TTC549 (cell line): ENCODE measurements around the gene CADPS.

Source experiments
- FAIRE-seq: peaks from 2 replicates; lab custom pipeline; 2012; peaks lifted over from hg19 to GRCh38; lab: Jason Lieb, UNC

The CADPS gene

DNA sequence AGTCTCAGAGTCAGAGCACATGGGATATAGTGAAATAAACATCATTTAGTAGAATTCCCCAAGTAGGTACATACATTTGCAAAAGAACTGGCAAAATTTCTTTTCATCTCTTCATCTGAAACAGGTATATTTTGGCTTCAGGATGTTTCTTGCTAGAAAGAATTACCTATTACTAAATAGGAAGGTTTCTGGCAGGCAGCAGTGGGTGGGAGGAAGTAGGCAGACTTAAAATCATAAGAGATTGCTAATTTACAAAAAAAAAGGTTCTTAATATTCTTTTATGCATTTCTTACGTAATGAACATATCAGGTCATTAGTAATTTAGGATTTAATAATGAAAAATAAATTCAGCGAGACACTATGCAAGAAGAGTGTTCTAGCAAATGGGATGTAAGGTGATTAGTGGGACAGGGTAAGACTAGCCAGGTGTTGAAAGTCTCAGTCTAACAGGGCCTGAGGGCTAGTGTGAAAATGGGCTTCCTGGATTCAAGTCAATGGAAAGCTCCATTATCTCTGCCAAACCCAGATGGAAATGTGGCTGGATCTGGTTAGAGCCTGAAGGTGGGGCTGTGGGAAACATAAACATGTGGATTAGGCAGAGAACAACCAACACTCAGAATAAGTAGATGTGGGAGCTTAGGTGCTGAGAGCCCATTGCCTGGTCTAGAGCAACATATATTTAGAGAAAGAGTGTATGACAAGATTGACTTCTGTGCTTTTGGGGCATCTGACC is 374.5 kb downstream of the CADPS start:
- FAIRE-seq: no peak

GRCh38 chr3:62497156-62497555 is 378.1 kb downstream of the CADPS start:
- FAIRE-seq: no peak

GRCh38 chr3:62496503-62496902 is 378.7 kb downstream of the CADPS start:
- no peak for FAIRE-seq

GRCh38 chr3:62493109-62493801 is 382.0 kb downstream of the CADPS start:
- no peak for FAIRE-seq

DNA sequence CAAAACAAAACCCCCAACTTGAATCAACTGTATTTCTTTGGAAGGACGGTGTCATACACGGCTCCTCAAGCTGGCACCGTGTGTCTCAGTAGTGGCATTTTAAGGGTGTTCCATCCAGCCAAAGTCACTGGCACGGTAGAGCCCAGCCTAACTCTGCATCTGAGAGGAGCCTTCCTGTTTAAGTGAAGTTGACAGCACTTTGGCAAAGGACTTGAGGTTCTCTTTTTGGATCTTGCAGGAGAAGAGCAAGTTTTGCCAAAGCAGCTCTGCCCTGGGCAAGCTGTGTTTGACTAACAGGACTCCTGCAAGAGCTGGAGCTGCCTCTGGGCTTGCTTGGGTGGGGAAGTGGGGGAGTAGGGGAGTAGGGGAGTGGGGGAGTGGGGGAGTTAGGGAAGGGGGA is 392.3 kb downstream of the CADPS start:
- no peak for FAIRE-seq

DNA sequence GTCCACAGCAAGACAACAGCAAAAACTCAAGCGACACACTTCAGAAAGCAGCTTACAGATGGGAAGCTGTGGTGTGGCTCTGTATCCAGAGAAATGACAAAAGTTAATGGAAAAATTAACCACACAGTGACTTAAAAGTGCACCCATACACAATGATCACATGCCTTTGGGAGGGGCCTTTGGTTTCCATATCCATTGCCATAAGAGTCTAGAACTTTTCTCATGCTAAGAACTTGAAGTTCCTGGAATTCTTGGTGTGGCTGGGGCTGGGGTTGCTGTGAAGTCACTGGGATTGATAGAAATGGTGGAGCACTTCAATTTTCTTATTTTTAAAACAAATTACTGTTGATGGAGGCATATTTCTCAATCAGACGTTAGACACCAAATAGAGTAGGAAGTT is 393.3 kb downstream of the CADPS start:
- FAIRE-seq: no peak

- FAIRE-seq: no peak
Observed at GRCh38 chr3:62480056-62480455, 395.2 kb downstream of the CADPS start.

GRCh38 chr3:62479326-62479725 is 395.9 kb downstream of the CADPS start:
- FAIRE-seq: no peak

- FAIRE-seq: no peak
Observed at GRCh38 chr3:62475306-62475705, 399.9 kb downstream of the CADPS start.

DNA sequence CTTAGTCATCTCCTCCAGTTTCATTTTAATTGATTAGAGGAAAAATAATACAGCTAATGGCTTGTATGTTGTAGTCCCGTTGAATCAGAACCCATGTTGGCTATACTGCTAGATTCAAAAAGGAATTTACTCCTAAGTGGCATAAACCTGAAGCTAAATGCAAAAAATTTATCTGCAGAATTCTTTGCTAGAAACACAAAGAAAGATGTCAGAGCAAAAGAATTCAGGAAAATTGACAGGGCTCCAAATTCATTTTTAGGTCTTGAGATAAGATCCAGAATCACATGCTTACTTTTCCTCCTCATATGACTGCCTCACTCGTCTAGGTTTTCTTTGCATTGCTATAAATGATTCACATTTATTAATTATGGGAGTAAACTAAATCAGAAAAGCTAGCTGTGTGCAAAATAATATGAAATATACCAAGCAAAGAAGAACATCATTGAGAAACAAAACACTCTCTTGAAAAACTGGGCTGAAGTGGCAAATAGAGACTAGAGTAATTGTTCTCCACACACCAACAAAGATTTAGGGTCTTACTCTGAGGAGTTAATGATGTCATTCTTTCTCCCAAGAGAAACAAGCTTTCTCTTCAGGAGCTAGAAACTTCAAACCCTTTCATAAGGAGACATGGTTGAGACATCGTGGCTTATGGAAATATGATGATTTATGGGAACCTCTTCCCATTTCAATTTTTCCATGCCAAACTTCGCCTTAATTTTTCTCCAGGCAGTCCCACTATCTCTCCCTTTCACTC is 407.1 kb downstream of the CADPS start:
- FAIRE-seq: no peak

GRCh38 chr3:62462788-62463187 is 412.4 kb downstream of the CADPS start:
- no peak for FAIRE-seq

GRCh38 chr3:62462104-62462762 is 413.0 kb downstream of the CADPS start:
- FAIRE-seq: no peak

- FAIRE-seq: no peak
Observed at GRCh38 chr3:62454916-62455315, 420.3 kb downstream of the CADPS start.

GRCh38 chr3:62453448-62453847 is 421.8 kb downstream of the CADPS start:
- FAIRE-seq: no peak

GRCh38 chr3:62451211-62451887 is 423.9 kb downstream of the CADPS start:
- FAIRE-seq: no peak

GRCh38 chr3:62446337-62446940 is 428.8 kb downstream of the CADPS start:
- no peak for FAIRE-seq

- no peak for FAIRE-seq
Observed at GRCh38 chr3:62445275-62445674, 429.9 kb downstream of the CADPS start.

- FAIRE-seq: no peak
Observed at GRCh38 chr3:62439978-62440377, 435.2 kb downstream of the CADPS start.

DNA sequence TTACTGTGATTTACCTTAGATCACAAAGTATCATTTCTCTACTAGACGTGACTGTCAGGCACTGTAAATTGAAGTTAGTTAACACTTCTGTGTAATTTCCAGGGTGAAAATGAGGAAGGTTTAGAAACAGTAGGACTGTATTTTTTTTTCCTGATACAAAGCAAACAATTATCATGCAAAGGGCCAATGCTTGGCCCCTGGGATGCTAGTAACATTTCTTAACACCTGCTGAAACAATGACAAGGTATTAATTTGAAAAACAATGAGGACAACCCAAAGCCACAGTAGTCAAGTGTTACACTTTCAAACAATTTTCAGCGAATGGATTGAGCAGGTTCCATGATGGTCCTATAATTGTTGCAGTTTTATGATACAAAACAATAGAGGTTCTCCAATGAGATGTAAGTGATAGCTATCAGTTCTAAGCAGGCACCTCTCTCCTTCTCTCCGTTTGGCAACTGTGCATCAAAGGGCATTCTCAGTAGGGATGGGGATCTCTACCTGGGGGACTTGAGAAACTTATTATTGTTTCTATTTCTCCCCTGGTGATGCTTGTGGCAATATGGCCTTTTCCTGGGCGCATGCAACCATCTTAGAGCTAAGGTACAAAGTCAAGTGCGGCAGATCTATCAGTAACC is 435.9 kb downstream of the CADPS start:
- no peak for FAIRE-seq

DNA sequence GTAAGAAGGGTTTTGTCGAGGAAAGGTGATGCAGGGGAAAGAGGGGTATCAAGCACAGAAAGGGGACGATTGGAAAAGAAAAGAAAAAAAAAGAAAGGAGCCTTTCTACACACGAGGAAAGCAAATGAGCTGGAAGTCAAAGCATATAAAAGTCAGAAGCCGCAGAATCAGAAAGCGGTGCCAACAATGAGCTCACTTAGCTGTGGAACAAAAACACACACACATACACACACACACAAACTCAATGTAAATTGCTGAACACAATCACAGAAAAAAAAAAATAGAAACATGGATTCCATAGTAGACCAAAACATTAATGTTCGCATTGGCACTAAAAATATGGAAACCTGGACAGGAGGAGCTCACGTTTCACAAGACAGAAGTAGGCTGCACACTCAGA is 438.4 kb downstream of the CADPS start:
- no peak for FAIRE-seq

- FAIRE-seq: no peak
Observed at GRCh38 chr3:62433396-62433795, 441.8 kb downstream of the CADPS start.
